GM21423 (cell line): ENCODE measurements around the gene CDCP1.
A peak's percentile ranks its signal among the peaks of the same experiment; 100 is the strongest.
"Not testable (repeated sequence)": the region's sequence is repeated elsewhere in the genome, so short reads cannot be mapped to it uniquely, and the experiment has no call there.

Experiments
- ATAC-seq: cut with Tn5 transposase; IDR thresholded peaks from one replicate; pipeline ENCODE4 v1.9.1; 2021; ENCODE audit warnings: mild to moderate bottlenecking, moderate library complexity; ENCODE audit not compliant: unreplicated experiment

Gene CDCP1

DNA sequence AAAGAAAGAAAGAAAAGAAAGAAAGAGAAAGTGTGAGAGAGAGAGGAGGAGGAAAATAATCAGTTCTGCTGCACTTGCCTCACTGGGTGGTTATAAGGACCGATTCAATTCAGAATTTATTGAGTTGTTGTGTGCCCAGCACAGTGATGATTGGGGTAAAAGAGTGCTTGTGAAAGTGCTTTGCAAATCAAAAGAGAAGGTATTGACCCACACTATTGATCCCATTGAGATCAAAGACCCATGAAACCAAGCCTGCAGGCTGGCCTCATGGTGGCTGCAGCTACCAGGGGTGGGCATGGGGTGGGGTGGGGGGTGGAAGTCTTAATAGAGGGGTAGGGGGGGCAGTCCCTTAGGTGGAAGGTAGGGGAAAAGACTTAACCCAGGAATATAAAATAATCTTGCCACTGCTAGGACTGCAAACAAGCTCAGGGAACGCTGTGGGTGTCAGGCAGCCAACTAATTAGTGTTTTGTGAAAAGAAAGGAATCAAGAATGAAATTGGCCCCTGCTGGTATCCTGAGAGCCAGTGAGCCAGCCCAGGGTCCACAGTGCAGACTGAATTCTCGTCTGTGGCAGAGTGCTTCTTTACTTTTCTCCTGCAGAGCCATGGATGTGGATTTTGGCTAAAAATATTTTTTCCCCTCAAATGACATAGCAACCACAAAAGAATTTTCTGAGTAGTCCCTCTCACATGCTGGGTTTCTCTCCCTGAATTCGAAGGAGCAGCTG, 85.8 kb downstream of the CDCP1 start:
- no peak for ATAC-seq

DNA sequence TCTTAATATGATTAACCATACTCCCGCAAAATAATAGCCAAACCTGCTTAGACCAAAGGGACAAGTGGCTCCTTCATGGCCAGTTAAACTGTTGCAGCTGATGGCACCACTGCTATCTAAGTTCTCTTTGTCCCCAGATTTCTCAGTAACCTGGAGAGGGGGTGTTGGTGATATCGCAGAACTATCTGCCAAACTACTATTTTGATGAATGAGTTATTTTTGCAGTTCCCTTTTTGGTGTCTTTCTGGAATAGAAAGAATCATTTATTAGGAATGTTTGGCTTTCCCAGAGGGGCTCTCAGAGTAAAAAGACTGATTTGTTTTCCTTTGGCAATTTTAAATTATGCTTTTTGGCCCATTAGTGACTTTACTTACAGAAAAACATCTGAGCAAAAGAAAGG, 87.0 kb downstream of the CDCP1 start:
- no peak for ATAC-seq

DNA sequence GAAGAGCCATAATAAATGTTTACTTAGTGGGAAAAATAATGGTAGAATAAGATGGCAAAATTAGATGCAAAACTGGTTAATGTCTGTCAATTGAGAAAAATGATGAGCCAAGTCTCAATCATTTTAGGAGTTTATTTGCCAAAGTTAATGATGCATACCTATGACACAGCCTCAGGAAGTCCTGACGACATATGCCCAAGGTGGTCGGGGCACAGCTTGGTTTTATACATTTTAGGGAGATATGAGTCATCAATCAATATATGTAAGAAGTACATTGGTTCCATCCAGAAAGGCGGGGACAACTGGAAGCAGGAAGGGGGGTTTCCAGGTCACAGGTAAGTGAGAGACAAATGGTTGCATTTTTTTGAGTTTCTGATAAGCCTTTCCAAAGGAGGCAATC, 88.6 kb downstream of the CDCP1 start:
- ATAC-seq, result no peak

- ATAC-seq, result no peak
Measured at GRCh38 chr3:45056608-45057301, 89.4 kb downstream of the CDCP1 start.

DNA sequence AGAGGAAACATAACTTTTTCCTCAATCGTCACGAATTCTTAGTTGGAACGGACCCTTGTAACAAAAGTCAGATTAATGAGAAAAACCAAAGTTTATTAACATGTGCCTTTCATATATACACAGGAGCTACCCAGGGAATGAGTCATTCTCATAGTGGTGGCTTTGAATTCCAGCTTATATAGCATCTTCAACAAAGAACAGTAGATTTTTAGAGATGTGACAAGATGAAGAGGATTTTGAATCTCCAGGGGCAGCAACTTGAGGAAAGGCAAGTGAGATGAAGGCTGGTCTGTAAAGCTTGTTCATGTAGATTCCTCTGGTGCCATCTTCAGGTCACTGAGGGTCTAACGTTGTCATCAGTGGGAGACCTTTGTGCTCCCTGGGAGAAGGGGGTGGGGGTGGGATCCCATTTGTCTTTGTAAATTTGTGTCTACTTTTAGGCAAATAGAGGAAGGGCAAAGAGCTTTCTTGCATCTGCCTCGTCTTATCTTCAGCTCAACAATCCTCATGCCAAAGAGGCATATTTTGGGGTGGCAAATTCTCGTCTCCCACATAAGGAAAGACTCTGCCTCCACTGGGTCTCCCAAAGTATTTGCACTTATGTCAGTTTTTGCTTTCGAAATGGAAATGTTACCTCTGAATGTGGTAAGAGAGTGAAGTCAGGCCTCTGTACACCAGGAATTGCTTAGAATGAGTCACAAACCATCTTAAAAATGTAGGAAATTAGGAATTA, 90.6 kb downstream of the CDCP1 start:
- ATAC-seq, result no peak

DNA sequence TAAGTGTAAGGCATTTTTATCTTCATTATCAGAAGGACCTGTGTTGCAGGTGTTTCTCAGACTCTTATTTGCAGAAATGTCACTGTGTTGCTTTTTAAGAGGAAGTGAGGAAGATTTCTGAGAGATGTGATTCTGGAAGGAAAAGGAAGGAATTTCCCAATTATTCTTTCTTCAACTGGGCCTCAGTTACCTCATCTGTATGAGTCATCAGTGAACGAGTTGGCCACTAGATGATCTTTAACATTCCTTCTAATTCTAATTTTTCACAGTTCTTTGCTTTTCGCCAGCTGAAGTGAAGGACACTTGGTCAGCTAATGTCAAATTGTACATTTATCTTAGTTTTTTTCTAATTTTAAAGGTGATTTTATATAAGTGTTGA, 91.2 kb downstream of the CDCP1 start:
- ATAC-seq, result no peak

DNA sequence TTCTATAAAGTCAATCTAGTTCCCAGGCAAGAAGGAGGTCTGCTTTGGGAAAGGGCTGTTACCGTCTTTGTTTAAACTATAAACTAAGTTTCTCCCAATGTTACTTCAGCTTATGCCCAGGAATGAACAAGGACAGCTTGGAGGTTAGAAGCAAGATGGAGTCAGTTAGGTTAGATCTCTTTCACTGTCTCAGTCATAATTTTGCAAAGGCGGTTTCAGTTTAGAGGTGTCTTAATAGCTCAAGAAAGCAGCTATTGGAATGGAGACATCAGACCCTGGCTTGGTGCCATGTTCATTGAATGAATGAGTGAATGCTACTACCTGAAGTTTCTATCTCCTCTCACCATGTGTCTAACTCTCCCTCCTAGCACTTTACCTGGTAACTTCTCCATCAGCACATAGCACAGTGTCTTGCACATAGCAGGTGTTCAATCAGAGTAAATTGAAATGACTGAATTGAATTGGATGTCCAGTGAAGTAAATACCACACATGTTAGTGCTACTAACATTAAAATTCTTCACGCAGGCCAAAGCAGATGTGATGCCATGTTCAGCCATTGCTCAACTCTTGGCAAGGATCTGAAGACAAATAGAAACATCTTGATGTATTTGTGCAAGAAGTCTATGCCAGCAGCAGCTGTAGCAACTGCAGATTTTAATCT, 91.9 kb downstream of the CDCP1 start:
- ATAC-seq, result no peak

- not testable (repeated sequence) for ATAC-seq
Measured at GRCh38 chr3:45053805-45054195, 92.4 kb downstream of the CDCP1 start.

DNA sequence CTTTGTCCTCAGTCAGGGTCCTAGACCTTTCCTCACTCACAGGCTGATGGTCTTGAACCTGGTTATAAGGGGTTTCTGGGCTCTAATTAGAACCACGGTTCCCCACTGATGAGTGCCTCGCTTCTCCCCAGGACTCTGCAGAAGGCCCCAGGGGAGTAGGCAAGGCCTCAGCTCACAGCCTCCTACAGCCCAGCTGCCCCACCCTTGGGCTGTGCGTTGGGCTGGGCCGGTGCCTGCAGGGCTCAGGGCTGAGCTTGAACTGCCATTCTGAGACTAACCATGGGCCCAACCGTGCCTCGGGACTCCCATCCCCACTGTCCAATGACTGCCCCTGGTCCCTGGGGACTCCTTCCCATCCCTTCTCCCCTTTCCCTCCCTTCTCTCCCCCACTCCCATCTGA, 94.5 kb downstream of the CDCP1 start:
- ATAC-seq, result no peak

DNA sequence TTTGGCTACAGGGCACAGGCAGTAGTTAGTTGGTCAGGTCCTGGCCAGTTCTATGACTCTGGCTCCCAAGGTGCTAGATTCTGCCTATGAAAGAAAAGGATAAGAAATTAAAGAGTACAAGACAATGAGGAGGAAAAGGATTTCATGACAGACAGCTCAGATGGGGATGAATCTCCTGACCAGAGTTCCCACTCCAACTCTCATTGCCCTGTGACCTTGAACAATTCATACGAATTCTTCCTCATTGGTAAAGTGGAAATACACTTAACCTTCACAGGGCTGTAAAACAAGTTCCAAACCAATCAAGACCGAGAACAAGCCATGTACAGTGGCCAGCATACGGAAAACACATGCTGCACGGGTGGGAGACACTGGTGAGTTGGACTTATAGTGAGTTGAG, 96.4 kb downstream of the CDCP1 start:
- ATAC-seq, result no peak

DNA sequence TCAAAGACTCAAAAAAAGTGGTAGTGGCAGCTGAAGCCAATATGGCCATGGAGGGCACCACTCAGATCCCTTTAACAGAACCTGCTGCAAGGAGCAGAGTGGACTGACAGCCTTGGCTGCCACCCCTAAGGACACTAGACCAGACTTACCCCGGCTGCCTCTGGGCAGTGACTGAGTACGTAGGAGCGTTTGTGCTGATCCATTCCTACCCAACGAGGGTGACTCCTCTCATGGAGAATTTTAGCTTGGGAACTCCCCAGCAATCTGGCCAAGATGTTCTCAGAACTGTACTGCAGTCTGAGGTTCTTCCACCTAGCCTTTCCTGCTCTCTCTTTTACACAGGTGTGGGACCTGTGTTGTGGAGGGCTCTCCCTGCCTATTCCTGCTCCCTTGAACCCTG, 97.9 kb downstream of the CDCP1 start:
- ATAC-seq, result no peak

DNA sequence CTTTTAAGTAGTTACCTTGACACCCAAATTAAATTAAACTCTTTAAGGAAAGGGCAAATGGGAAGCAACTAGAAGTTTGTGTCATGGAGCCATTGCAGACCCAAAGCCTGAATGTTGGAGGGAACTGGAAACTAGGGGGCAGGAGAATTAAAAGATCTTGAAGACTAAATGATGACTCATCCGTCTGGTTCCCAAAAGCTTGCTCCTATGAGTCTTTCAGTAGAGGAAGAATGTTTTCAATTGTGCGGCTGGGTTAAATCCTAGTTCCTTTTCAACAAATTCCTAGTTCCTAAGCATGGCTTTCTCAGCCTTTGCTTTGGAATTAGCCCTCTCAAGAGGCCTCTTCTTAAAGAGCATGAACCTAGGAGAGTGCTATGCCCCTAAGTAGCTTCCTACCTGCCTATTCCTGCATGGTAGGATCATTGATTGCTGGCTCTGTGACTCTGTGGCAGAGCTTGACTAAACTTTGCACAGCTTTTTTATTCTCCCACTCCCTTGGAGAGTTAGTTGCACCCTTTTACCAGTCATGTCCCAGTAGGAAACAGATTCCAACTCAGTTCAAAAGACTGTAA, 102.4 kb downstream of the CDCP1 start:
- no peak for ATAC-seq

- ATAC-seq, result no peak
Measured at GRCh38 chr3:45042162-45042561, 104.0 kb downstream of the CDCP1 start.

GRCh38 chr3:45041666-45042065, 104.5 kb downstream of the CDCP1 start:
- ATAC-seq, result no peak

- ATAC-seq, result peak; percentile 48
Measured at GRCh38 chr3:45037720-45038455, 108.3 kb downstream of the CDCP1 start.

GRCh38 chr3:45035441-45036301, 110.5 kb downstream of the CDCP1 start:
- no peak for ATAC-seq

DNA sequence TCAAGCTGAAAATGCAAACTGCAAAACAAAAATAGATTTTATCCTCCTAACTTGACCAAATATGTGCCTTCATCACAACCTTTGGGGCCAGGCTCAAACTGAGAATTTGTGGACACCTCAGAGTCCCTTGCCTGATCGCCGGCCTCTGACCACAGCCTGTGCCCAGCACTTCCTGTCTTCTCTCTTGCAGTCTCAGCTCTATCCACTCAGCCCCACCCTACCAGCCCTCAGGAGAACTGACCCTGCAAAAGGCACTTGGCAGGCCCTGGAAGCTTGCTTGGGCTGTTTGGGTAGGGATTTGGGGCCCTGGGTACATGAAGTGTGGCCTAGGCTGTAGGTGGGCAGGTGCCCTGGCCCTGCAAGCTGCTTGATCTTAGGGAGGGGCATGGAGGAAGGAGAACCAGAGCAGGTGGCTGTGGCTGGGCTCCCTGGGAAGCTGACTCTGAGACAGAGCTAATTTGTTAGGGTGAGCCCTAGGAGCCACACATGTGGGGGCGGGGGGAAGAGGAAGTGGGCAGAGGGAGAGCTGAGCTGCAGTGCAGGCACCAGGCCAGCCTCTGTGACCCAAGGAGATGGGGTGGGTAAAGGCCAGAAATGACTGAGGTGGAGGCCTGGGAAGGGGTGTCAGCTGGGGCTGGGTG, 111.4 kb downstream of the CDCP1 start:
- peak; percentile 38 for ATAC-seq

- no peak for ATAC-seq
Measured at GRCh38 chr3:45033791-45034190, 112.4 kb downstream of the CDCP1 start.
